ENCODE results near the gene CDCA7. TPM values are rescaled to one million over a fixed set of nuclear protein-coding genes. Genes with fewer than 3 reads are reported as not detected.
"Not testable (repeated sequence)": the region's sequence is repeated elsewhere in the genome, so short reads cannot be mapped to it uniquely, and the experiment has no call there.

Gene CDCA7
- total RNA-seq, 8 experiments from 2014 or later: 0.20 to 27.5 (median 6.5) TPM

DNA sequence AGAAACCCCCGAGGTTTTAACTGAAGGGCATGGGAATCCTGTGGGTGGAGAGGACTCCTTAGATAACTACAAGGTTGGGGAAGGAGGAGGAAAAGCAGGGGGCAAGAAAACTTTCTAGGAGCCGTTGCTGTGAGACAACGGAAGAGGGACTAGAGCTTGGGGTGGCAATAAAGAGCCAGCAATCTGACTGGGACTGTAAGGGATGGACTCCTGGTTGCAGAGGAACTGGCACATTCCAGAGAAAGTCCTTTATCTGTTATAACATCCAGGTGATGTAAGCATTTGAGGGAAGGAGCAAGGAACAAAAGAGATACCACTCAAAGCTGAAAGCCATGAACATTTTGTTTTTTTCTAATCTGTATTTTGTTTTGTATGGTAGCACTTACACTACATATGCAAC lies 16.4 kb downstream of the CDCA7 start:
- H3K4me1 ChIP-seq (replicated peaks in 1 of 2): no peaks in the 10 kb centered on the region
- WGBS, 10 experiments: 40 to 100% (median 79%) methylated on average over 1 to 2 of the region's 3 CpGs; no CpG with 5 or more reads in 4 of the 10 experiments

DNA sequence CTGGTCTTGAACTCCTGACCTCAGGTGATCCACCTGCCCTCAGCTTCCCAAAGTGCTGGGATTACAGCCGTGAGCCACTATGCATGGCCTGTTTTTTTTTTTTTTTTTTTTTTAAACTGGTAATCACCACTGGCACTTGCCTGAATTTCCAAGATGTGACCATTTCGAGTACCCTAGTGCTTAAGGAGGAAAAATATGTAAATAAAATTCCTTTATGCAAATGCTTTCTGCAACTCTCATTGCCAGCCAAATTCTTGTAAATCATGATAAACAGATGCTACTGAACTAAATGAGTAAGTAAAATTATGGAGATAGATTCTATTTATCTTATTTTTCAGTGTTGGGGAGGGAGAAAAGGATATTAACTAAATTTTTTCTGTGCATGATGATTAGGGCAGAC lies 18.6 kb downstream of the CDCA7 start:
- WGBS, 10 experiments: 0 to 100% (median 100%) methylated on average over 1 to 2 of the region's 2 CpGs; no CpG with 5 or more reads in 5 of the 10 experiments
- Histone ChIP-seq H3K4me1 (replicated peaks in 1 of 2) (no peaks in the 10 kb centered on the region), H3K4me3 (no peak overlapping the region), H3K27ac (no peak overlapping the region)
- peak in 1 of 8 experiments; percentile 72 for ATAC-seq (replicated peaks in 6 of 8)
- in situ Hi-C loops (cut with MboI; ENCODE audit: low pct_unique_long_range_greater_than_20kb in 2 of 9, low sequenced_read_pairs in 9 of 9, unreplicated experiment in 9 of 9): loop anchor here in 1 of 9 experiments (25.0 kb wide), 1 partner anchor 311 kb away; no protein-coding TSS in a partner anchor

More for the DNA sequence above, 16.4 kb downstream of the CDCA7 start:
- H3K4me3 ChIP-seq: no peak overlapping the region
- no peak for ATAC-seq (replicated peaks in 6 of 8)
- no peak overlapping the region for H3K27ac ChIP-seq
- in situ Hi-C loops (cut with MboI; ENCODE audit: low pct_unique_long_range_greater_than_20kb in 2 of 9, low sequenced_read_pairs in 9 of 9, unreplicated experiment in 9 of 9): loop anchor here in 1 of 9 experiments (25.0 kb wide), 1 partner anchor 309 kb away; no protein-coding TSS in a partner anchor

DNA sequence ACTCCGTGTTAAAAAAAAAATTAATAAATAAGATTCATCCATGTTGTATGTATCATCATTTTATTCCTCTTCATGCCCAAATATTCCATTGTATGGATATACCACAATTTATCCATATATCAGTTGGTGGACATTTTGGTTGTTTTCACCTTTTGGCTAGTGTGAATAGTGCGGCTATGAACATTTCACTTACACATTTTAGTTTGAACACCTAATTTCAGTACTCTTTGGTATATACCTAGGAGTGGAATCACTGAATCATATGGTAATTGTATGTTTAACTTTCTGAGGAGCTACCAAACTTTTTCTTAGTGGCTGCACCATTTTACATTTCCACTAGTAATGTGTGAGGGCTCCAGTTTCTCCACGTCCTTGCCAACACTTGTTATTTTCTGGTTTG lies 20.0 kb downstream of the CDCA7 start:
- in situ Hi-C loops (cut with MboI; ENCODE audit: low pct_unique_long_range_greater_than_20kb in 2 of 9, low sequenced_read_pairs in 9 of 9, unreplicated experiment in 9 of 9): loop anchor here in 1 of 9 experiments (25.0 kb wide), 1 partner anchor 312 kb away; no protein-coding TSS in a partner anchor
- Histone ChIP-seq H3K27ac (no peak overlapping the region), H3K4me1 (replicated peaks in 1 of 2) (no peaks in the 10 kb centered on the region), H3K4me3 (no peak overlapping the region)
- 60 to 100% (median 89%) methylated on average over 1 to 3 of the region's 3 CpGs; no CpG with 5 or more reads in 2 of the 10 experiments for WGBS, 10 experiments
- no peak for ATAC-seq (replicated peaks in 6 of 8)

DNA sequence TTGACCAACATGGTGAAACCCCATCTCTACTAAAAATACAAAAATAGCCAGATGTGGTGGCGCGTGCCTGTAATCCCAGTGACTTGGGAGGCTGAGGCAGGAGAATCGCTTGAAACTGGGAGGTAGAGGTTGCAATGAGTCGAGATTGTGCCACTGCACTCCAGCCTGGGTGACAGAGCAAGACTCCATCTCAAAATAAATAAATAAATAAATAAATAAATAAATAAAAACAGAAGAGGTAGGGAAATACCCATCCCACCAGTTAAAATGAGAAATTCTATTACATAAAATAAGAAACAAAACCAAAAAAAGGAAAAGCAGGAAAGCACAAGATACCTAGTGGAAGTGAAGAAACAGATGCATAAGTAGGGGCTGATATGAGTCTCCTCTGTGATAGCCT lies 30.9 kb downstream of the CDCA7 start:
- H3K27ac ChIP-seq: peak overlapping the region in 1 of 2 donors; percentile 42
- H3K4me3 ChIP-seq; in situ Hi-C loops (cut with MboI; ENCODE audit: low pct_unique_long_range_greater_than_20kb in 2 of 9, low sequenced_read_pairs in 9 of 9, unreplicated experiment in 9 of 9); ATAC-seq (replicated peaks in 6 of 8): not testable (repeated sequence)
- 84 to 100% (median 93%) methylated on average over 2 to 4 of the region's 4 CpGs; no CpG with 5 or more reads in 3 of the 10 experiments for WGBS, 10 experiments
- H3K4me1 ChIP-seq (replicated peaks in 1 of 2): peaks cover 25 to 41% of the 10 kb centered on the region in 2 donors

DNA sequence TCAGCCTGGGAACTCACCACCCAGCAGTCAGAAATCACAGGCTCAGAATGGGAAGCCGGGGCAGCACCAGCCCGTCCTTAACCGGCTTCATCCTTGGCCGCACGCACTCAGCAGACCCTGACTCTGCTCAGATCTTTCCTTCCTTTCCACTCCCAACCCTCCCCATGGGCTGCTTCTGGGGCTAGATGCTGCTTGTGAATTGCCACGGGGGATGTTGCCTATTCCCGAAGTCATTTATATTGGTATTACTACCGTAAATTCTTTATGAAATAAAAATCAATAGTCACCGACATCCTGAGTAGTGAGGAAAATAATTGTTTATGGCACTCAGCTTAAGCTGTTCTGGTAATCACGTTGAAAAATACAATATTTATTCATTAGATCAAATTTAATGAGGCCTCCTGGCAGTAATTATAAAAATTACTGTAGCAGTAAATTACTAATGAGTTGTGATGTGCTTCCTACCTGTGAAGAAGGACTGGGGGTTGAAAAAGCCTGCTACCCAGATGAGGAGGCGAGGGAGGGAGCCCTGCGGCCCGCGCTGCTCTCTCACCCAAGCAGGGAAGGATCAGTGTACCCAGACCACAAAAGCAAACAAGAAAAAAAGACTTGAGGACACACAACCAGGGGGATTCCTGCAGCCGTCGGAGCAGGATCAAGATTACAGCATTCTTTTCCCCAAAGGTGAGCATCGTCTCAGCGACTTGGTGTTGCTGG lies 31.5 kb downstream of the CDCA7 start:
- 40 to 90% (median 67%) methylated on average over 2 to 15 of the region's 18 CpGs; no CpG with 5 or more reads in 2 of the 10 experiments for WGBS, 10 experiments
- Histone ChIP-seq H3K4me3 (no peak overlapping the region), H3K27ac (peak overlapping the region; percentile 58 to 89), H3K4me1 (replicated peaks in 1 of 2) (peaks cover 25 to 41% of the 10 kb centered on the region in 2 donors)
- in situ Hi-C loops (cut with MboI; ENCODE audit: low pct_unique_long_range_greater_than_20kb in 2 of 9, low sequenced_read_pairs in 9 of 9, unreplicated experiment in 9 of 9): no loop called here
- ATAC-seq (replicated peaks in 6 of 8): peak in 5 of 8 experiments; percentile 51 to 62 (median 57)

DNA sequence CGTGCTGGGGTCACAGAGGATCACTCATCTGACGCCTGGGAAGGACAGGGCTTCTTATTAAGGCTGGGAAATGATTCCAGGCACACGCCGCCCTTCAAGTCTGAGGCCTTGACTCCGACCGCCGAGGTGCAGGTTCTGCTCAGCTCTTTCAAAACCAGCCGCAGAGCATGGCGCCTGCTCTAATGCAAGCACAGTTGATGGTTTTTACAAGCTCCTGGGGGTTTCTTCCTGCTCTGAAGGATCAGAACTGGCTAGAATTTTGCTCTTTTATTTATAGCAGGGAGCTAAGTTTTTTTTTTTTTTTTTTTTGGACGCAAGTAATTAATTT lies 32.0 kb downstream of the CDCA7 start:
- Histone ChIP-seq H3K4me3 (no peak overlapping the region), H3K27ac (peak overlapping the region; percentile 58 to 89), H3K4me1 (replicated peaks in 1 of 2) (peaks cover 25 to 41% of the 10 kb centered on the region in 2 donors)
- peak in 5 of 8 experiments; percentile 63 to 74 (median 70) for ATAC-seq (replicated peaks in 6 of 8)
- in situ Hi-C loops (cut with MboI; ENCODE audit: low pct_unique_long_range_greater_than_20kb in 2 of 9, low sequenced_read_pairs in 9 of 9, unreplicated experiment in 9 of 9): no loop called here
- WGBS, 10 experiments: 50 to 100% (median 77%) methylated on average over 1 to 6 of the region's 10 CpGs; no CpG with 5 or more reads in 2 of the 10 experiments

DNA sequence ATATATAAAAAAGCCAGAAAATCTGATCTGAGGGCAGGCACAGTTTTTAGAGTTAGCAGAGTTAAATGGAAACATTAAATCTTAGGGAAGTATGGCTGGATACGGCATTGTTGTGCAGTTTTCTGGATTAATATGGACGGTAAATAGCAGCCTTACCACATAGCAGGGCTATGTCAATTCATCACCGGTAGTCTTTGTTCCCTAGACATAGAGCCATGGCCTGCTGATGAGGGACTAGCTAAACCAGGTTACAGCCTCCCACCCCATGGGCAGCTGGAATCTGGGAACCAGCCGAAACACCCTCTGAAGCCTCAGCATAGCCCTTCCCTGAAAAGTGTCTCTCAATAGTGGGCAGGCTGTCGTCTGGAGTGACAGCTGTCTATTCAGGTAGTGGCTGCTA lies 32.4 kb downstream of the CDCA7 start:
- H3K4me3 ChIP-seq: no peak overlapping the region
- H3K4me1 ChIP-seq (replicated peaks in 1 of 2): peaks cover 25 to 41% of the 10 kb centered on the region in 2 donors
- in situ Hi-C loops (cut with MboI; ENCODE audit: low pct_unique_long_range_greater_than_20kb in 2 of 9, low sequenced_read_pairs in 9 of 9, unreplicated experiment in 9 of 9): no loop called here
- ATAC-seq (replicated peaks in 6 of 8): peak in 5 of 8 experiments; percentile 68 to 79 (median 73)
- WGBS, 10 experiments: 0 to 83% (median 40%) methylated on average over 2 to 3 of the region's 5 CpGs; no CpG with 5 or more reads in 3 of the 10 experiments
- H3K27ac ChIP-seq: peak overlapping the region in 1 of 2 donors; percentile 89

DNA sequence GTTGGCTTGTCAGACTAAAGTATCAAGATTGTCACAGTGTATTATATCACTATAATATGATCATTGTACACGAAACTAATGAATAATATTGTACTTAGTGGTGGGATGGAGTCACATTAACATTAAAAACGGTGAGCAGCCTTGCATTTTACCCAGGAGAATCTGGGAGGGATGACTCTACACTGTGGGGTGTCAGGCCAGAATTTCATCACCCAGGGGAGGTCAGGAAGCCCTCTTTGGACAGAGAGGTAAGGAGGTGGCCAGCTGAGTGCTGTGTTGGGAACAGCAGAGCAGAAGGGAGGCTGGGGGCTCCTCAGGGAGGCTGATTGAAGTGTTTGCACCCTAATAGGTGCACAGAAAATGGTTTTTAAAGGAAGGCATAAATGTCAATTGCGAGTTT lies 33.0 kb downstream of the CDCA7 start:
- in situ Hi-C loops (cut with MboI; ENCODE audit: low pct_unique_long_range_greater_than_20kb in 2 of 9, low sequenced_read_pairs in 9 of 9, unreplicated experiment in 9 of 9): no loop called here
- Histone ChIP-seq H3K27ac (peak overlapping the region in 1 of 2 donors; percentile 89), H3K4me1 (replicated peaks in 1 of 2) (peaks cover 25 to 44% of the 10 kb centered on the region in 2 donors), H3K4me3 (no peak overlapping the region)
- peak in 5 of 8 experiments; percentile 29 to 68 (median 37) for ATAC-seq (replicated peaks in 6 of 8)
- WGBS, 10 experiments: 25 to 84% (median 68%) methylated on average over 1 to 3 of the region's 3 CpGs; no CpG with 5 or more reads in 2 of the 10 experiments

DNA sequence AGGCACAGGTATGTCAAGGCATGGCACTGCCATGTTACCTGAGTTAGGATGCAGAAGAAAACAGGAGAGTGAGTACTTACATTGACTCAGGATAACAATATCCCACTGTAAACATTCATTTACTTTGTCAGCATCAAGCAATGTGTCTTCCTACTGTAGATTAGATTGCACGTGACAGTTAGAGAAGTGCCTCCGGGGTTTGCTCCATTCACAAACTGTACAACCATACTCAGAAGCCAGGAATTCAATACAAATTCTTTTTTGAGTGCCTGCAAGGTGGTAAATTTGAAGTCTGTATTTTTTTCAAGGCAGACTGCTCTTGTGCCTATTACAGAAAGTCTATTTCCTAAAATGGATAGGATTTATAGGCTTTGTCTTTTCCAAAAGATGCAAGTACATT lies 34.1 kb downstream of the CDCA7 start:
- in situ Hi-C loops (cut with MboI; ENCODE audit: low pct_unique_long_range_greater_than_20kb in 2 of 9, low sequenced_read_pairs in 9 of 9, unreplicated experiment in 9 of 9): no loop called here
- Histone ChIP-seq H3K27ac (no peak overlapping the region), H3K4me3 (no peak overlapping the region), H3K4me1 (replicated peaks in 1 of 2) (peaks cover 25 to 45% of the 10 kb centered on the region in 2 donors)
- WGBS, 10 experiments: 60 to 100% (median 80%) methylated on average over 1 to 2 of the region's 2 CpGs; no CpG with 5 or more reads in 5 of the 10 experiments
- ATAC-seq (replicated peaks in 6 of 8): no peak

DNA sequence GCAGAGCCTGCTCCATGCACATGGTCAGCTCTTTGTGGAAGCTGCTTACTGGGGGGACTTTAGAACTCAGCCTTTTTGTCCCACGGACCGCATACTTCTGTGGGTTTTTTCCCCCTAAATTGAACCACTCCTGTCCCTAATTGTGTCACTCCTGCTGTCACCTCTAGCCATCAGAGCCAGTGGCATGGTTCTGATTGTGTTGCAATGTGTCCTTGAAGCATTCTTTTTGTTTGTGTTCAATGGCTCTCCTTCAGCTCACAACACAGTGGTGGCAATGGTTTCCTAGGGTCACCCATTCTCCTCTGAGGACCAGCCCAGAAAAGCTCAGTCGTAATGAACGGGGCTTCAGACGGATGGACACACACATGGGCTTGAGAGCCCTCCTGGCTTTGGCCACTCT lies 35.4 kb downstream of the CDCA7 start:
- WGBS, 10 experiments: 66 to 100% (median 100%) methylated on average over 1 to 5 of the region's 5 CpGs; no CpG with 5 or more reads in 3 of the 10 experiments
- no peak overlapping the region for H3K4me3 ChIP-seq
- in situ Hi-C loops (cut with MboI; ENCODE audit: low pct_unique_long_range_greater_than_20kb in 2 of 9, low sequenced_read_pairs in 9 of 9, unreplicated experiment in 9 of 9): no loop called here
- H3K4me1 ChIP-seq (replicated peaks in 1 of 2): peaks cover 36 to 54% of the 10 kb centered on the region in 2 donors
- H3K27ac ChIP-seq: no peak overlapping the region
- ATAC-seq (replicated peaks in 6 of 8): no peak

DNA sequence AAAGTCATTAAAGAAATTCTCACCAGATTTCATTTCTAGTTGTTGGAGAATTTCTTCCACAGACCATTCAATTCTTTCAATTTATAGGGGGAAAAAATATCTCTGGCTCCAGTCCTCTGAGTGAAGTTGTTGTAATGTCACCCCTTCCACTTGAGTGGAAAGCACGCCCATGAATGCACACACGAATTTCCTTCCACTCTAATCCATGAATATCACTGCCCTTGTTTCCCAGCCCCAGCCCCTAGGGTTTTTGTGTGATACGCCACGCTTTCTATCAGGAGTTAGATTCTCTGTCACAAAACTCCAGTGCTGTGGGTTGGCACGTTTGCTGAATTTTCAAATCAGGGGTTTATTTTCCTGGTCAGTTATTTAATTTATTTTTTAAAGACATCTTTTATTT lies 38.1 kb downstream of the CDCA7 start:
- no peak for ATAC-seq (replicated peaks in 6 of 8)
- H3K27ac ChIP-seq: no peak overlapping the region
- in situ Hi-C loops (cut with MboI; ENCODE audit: low pct_unique_long_range_greater_than_20kb in 2 of 9, low sequenced_read_pairs in 9 of 9, unreplicated experiment in 9 of 9): no loop called here
- WGBS, 10 experiments: 35 to 90% (median 55%) methylated on average over 1 to 5 of the region's 5 CpGs; no CpG with 5 or more reads in 3 of the 10 experiments
- no peak overlapping the region for H3K4me3 ChIP-seq
- peaks cover 16 to 33% of the 10 kb centered on the region in 2 donors for H3K4me1 ChIP-seq (replicated peaks in 1 of 2)

DNA sequence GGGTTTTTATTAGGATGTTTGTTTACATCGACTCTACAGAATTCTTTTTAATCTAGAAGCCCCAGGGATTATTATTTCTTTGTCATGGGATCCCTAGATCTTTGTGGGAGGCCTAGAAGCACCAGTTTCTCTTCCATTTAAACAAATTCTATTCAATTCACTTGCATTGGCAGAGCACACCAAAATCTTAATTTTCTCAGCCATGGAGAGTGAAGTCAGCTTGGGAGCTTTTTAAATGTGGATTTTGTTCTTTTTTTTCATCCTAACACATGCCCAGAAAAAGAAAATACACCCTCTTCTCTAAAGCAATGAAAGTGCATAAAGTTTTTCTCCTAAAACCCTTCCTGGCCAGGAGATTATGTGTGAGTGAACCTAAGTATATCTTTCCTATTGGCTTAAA lies 38.5 kb downstream of the CDCA7 start:
- ATAC-seq (replicated peaks in 6 of 8): no peak
- no peak overlapping the region for H3K27ac ChIP-seq
- no peak overlapping the region for H3K4me3 ChIP-seq
- in situ Hi-C loops (cut with MboI; ENCODE audit: low pct_unique_long_range_greater_than_20kb in 2 of 9, low sequenced_read_pairs in 9 of 9, unreplicated experiment in 9 of 9): no loop called here
- WGBS, 10 experiments: 0 to 100% (median 56%) methylated on average over 1 of the region's 1 CpG; no CpG with 5 or more reads in 2 of the 10 experiments
- peaks cover 12 to 29% of the 10 kb centered on the region in 2 donors for H3K4me1 ChIP-seq (replicated peaks in 1 of 2)

DNA sequence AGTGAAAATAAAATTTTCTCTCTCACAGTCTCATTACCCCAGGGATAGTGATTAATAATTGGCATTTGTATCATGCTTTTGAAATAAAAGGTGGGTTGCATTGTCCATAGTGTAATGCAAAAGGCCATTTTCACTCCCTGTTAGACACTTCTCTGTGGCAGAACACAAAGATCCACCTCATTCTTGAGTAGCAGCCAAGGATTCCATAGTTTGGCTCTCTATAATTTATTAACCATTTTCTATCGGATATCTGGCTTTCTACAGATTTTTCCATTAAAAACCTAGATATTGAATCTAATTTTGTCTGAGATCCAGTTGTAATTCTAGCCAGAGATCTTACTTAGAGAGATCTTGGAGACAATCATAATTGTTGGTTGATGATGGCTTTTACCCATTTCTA lies 39.0 kb downstream of the CDCA7 start:
- H3K4me3 ChIP-seq: no peak overlapping the region
- no peak overlapping the region for H3K27ac ChIP-seq
- 29 to 100% (median 92%) methylated on average over 1 of the region's 1 CpG; no CpG with 5 or more reads in 3 of the 10 experiments for WGBS, 10 experiments
- H3K4me1 ChIP-seq (replicated peaks in 1 of 2): peaks cover 10 to 24% of the 10 kb centered on the region in 2 donors
- ATAC-seq (replicated peaks in 6 of 8): no peak
- in situ Hi-C loops (cut with MboI; ENCODE audit: low pct_unique_long_range_greater_than_20kb in 2 of 9, low sequenced_read_pairs in 9 of 9, unreplicated experiment in 9 of 9): no loop called here

Data from motor neuron (in vitro differentiated cells).